Liver (tissue), 9 donors: ENCODE measurements around the gene ABTB2. TPM values are rescaled to one million over a fixed set of nuclear protein-coding genes. Genes with fewer than 3 reads are reported as not detected.
A peak's percentile ranks its signal among the peaks of the same experiment; 100 is the strongest.

ENCODE experiments used
- DNase-seq: peaks from one replicate; pipeline ENCODE4 v3.0.0-alpha.2; 2017; ENCODE audit warnings: low spot score
- H3K27ac ChIP-seq, 2 donors: one replicate each; pipeline ENCODE4 v1.7.0; 2013; ENCODE audit warnings: inconsistent platforms in 2 of 2, low read length in 2 of 2, control low read depth in 1 of 2, low read depth in 1 of 2, mild to moderate bottlenecking in 1 of 2
- H3K27me3 ChIP-seq, 4 donors: one replicate each; pipeline versions ENCODE4 v1.6.1 to v1.7.0; 2013; ENCODE audit warnings: low read length in 3 of 4, inconsistent platforms in 1 of 4, mild to moderate bottlenecking in 1 of 4, moderate library complexity in 1 of 4; ENCODE audit not compliant: control insufficient read depth in 4 of 4, insufficient read depth in 4 of 4
- H3K36me3 ChIP-seq, 4 donors: one replicate each; pipeline versions ENCODE4 v1.6.1 to v1.7.0; 2013; ENCODE audit warnings: low read length in 3 of 4, mild to moderate bottlenecking in 3 of 4, low read depth in 1 of 4, moderate library complexity in 1 of 4; ENCODE audit not compliant: control insufficient read depth in 4 of 4, insufficient read depth in 3 of 4
- H3K4me1 ChIP-seq, 4 donors: one replicate each; pipeline versions ENCODE4 v1.6.1 to v1.7.0; 2013; ENCODE audit warnings: low read length in 3 of 4, mild to moderate bottlenecking in 3 of 4, moderate library complexity in 1 of 4; ENCODE audit not compliant: control insufficient read depth in 4 of 4, insufficient read depth in 4 of 4
- H3K4me3 ChIP-seq, 3 donors: one replicate each; pipeline versions ENCODE4 v1.6.1 to v1.7.0; 2013; ENCODE audit warnings: low read length in 3 of 3, control low read depth in 1 of 3, low read depth in 1 of 3, mild to moderate bottlenecking in 1 of 3
- H3K9ac ChIP-seq, 2 donors: one replicate each; pipeline ENCODE4 v1.7.0; 2013; ENCODE audit warnings: low read length in 2 of 2, mild to moderate bottlenecking in 2 of 2, moderate library complexity in 2 of 2, control low read depth in 1 of 2, low read depth in 1 of 2
- H3K9me3 ChIP-seq, 4 donors: one replicate each; pipeline versions ENCODE4 v1.6.1 to v1.7.0; 2013; ENCODE audit warnings: low read length in 3 of 4; ENCODE audit not compliant: control insufficient read depth in 4 of 4
- ATF3 ChIP-seq: IDR thresholded peaks from 2 replicates; pipeline ENCODE4 v1.6.1; 2016; ENCODE audit warnings: antibody characterized with exemption
- EGR1 ChIP-seq, 2 donors: IDR thresholded peaks; 2 replicates each; pipeline ENCODE4 v1.6.1; 2016 to 2018; ENCODE audit warnings: antibody characterized with exemption in 2 of 2, low read depth in 2 of 2
- FOXA1 ChIP-seq: IDR thresholded peaks from 2 replicates; pipeline ENCODE4 v1.6.1; 2016; ENCODE audit warnings: antibody characterized with exemption
- GABPA ChIP-seq, 2 donors: IDR thresholded peaks in 1 of 2; conservative IDR thresholded peaks in 1 of 2; 2 replicates each; pipeline ENCODE4 v1.6.1; 2016; ENCODE audit warnings: antibody characterized with exemption in 2 of 2, mild to moderate bottlenecking in 1 of 2, moderate library complexity in 1 of 2
- HNF4A ChIP-seq, 2 donors: conservative IDR thresholded peaks; 2 replicates each; pipeline ENCODE4 v1.6.1; 2016; ENCODE audit warnings: antibody characterized with exemption in 2 of 2, mild to moderate bottlenecking in 2 of 2
- HNF4G ChIP-seq: IDR thresholded peaks from 2 replicates; pipeline ENCODE4 v1.6.1; 2016; ENCODE audit warnings: antibody characterized with exemption
- JUND ChIP-seq, 2 donors: IDR thresholded peaks; 2 replicates each; pipeline ENCODE4 v1.6.1; 2016; ENCODE audit warnings: antibody characterized with exemption in 2 of 2
- MAX ChIP-seq: IDR thresholded peaks from 2 replicates; pipeline ENCODE4 v1.6.1; 2016; ENCODE audit warnings: antibody characterized with exemption
- NR2F2 ChIP-seq: IDR thresholded peaks from 2 replicates; pipeline ENCODE4 v1.6.1; 2016; ENCODE audit warnings: antibody characterized with exemption
- RXRA ChIP-seq, 2 donors: IDR thresholded peaks; 2 replicates each; pipeline ENCODE4 v1.6.1; 2017 to 2018; ENCODE audit warnings: antibody characterized with exemption in 2 of 2, mild to moderate bottlenecking in 1 of 2
- YY1 ChIP-seq: IDR thresholded peaks from 2 replicates; pipeline ENCODE4 v1.6.1; 2016; ENCODE audit warnings: antibody characterized with exemption, mild to moderate bottlenecking
- WGBS: extraction: QIAGEN DNeasy Blood & Tissue Kit; methylation state at CpG from one replicate; pipeline ENCODE4 v1.1.7; 2013; 5-methylcytosine and 5-hydroxymethylcytosine counted together
- polyA plus RNA-seq, 2 donors: library from polyadenylated mRNA; stranded (reverse) in 1 of 2; unstranded in 1 of 2; fragments of 200-250 nt in 1 of 2; fragments of >200 nt in 1 of 2; fragmentation: Nextera tagmentation in 1 of 2; extraction: Ambion mirVana in 1 of 2; gene quantifications; one replicate each; pipeline versions ENCODE4 v1.2.1 to v1.2.3, GENCODE V29; 2013 to 2015
- total RNA-seq, 2 donors: library from RNA; depleted of rRNA; stranded (reverse); fragments of >200 nt; gene quantifications; one replicate each; pipeline ENCODE4 v1.2.3, GENCODE V29; 2014
- TF ChIP-seq, protein P1 (sequence below): IDR thresholded peaks from 2 replicates; pipeline ENCODE4 v1.6.1; 2016; ENCODE audit warnings: antibody characterized with exemption, mild to moderate bottlenecking
- TF ChIP-seq, protein P2 (sequence below): IDR thresholded peaks from 2 replicates; pipeline ENCODE4 v1.6.1; 2016; ENCODE audit warnings: antibody characterized with exemption
- donor health status: healthy.
- donor health status: healthy.
- donor health status: healthy.
- donor health status: healthy.
- donor health status: healthy.

The ABTB2 gene
- total and polyA plus RNA-seq, 4 donors, result 2.4 to 8.9 (median 6.1) TPM

DNA sequence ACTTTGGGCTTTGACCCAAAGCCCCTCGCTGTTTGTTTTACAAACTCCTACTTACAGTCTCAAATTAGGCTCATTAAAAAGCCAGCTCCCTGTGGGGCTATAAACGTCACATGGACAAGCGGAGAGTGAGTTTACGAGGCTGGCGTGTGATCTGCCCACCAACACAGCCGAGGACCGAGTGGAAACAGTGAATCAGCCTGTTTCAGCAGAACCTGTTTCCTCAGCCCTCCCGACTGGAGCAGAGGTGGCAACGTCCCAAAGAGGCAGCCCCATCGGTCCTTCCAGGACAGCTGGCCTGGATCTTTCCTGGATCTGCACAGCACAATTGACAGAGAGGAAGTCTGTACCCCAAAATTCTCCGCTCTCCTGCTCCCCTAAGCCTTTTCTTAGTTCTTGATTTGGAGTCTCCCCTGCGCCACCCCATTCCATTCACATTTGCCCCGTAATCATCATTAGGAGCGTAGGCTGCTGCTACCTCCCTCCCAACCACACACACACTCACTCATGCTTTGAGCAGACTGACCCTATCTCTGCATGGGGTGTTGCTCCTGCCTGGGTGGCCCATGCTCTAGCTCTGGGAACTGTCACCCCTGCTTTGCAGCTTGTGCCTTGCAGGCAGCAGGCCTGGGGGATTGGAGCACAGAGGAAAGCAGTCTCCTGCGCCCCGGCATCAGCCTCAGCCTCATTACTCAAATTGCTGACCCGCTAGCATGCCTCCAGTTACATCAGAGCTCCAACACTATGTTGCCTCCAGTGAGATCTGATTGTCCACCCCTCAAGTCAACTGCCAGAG, 134.6 kb downstream of the ABTB2 start (continued):
- no peak for TF ChIP-seq HNF4G

- no peak overlapping the region for H3K4me3 ChIP-seq
- DNase-seq, result no peak
- no peaks in the 10 kb centered on the region for H3K27me3 ChIP-seq
- H3K4me1 ChIP-seq, result peaks cover 0 to 12% (median 0%) of the 10 kb centered on the region in 4 donors
- no peak overlapping the region for H3K27ac ChIP-seq
- H3K36me3 ChIP-seq, result no peaks in the 10 kb centered on the region
- TF ChIP-seq JUND (IDR thresholded peaks at IDR 0.05) (no peak), FOXA1 (no peak), HNF4G (no peak), MAX (no peak), GABPA (IDR thresholded peaks at IDR 0.05 in 1 of 2, conservative IDR thresholded peaks at IDR 0.05 in 1 of 2) (no peak), ATF3 (no peak), NR2F2 (no peak)
- TF ChIP-seq, protein P1, sequence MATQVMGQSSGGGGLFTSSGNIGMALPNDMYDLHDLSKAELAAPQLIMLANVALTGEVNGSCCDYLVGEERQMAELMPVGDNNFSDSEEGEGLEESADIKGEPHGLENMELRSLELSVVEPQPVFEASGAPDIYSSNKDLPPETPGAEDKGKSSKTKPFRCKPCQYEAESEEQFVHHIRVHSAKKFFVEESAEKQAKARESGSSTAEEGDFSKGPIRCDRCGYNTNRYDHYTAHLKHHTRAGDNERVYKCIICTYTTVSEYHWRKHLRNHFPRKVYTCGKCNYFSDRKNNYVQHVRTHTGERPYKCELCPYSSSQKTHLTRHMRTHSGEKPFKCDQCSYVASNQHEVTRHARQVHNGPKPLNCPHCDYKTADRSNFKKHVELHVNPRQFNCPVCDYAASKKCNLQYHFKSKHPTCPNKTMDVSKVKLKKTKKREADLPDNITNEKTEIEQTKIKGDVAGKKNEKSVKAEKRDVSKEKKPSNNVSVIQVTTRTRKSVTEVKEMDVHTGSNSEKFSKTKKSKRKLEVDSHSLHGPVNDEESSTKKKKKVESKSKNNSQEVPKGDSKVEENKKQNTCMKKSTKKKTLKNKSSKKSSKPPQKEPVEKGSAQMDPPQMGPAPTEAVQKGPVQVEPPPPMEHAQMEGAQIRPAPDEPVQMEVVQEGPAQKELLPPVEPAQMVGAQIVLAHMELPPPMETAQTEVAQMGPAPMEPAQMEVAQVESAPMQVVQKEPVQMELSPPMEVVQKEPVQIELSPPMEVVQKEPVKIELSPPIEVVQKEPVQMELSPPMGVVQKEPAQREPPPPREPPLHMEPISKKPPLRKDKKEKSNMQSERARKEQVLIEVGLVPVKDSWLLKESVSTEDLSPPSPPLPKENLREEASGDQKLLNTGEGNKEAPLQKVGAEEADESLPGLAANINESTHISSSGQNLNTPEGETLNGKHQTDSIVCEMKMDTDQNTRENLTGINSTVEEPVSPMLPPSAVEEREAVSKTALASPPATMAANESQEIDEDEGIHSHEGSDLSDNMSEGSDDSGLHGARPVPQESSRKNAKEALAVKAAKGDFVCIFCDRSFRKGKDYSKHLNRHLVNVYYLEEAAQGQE, result no peak
- no peak overlapping the region for H3K9ac ChIP-seq
- no peaks in the 10 kb centered on the region for H3K9me3 ChIP-seq
Measured at GRCh38 chr11:34222030-34222429, 135.8 kb downstream of the ABTB2 start.

- 83% methylated on average over 5 of the region's 5 CpGs for WGBS
- H3K27ac ChIP-seq, result no peak overlapping the region
- no peak for DNase-seq
- no peak overlapping the region for H3K9ac ChIP-seq
- H3K4me1 ChIP-seq, result peaks cover 0 to 12% (median 0%) of the 10 kb centered on the region in 4 donors
- H3K27me3 ChIP-seq, result no peaks in the 10 kb centered on the region
- H3K9me3 ChIP-seq, result no peaks in the 10 kb centered on the region
- TF ChIP-seq HNF4A (conservative IDR thresholded peaks at IDR 0.05) (no peak), HNF4G (no peak), NR2F2 (peak; percentile 25), YY1 (no peak)
- no peak overlapping the region for H3K4me3 ChIP-seq
- no peaks in the 10 kb centered on the region for H3K36me3 ChIP-seq
Measured at GRCh38 chr11:34219941-34220370, 137.9 kb downstream of the ABTB2 start.

- WGBS, result 96% methylated on average over 1 of the region's 1 CpG
- Histone ChIP-seq H3K9ac (no peak overlapping the region), H3K27me3 (no peaks in the 10 kb centered on the region), H3K4me3 (no peak overlapping the region), H3K27ac (no peak overlapping the region), H3K4me1 (peaks cover 0 to 12% (median under 1%) of the 10 kb centered on the region in 4 donors), H3K9me3 (no peaks in the 10 kb centered on the region), H3K36me3 (no peaks in the 10 kb centered on the region)
- DNase-seq, result no peak
- TF ChIP-seq, protein P2, sequence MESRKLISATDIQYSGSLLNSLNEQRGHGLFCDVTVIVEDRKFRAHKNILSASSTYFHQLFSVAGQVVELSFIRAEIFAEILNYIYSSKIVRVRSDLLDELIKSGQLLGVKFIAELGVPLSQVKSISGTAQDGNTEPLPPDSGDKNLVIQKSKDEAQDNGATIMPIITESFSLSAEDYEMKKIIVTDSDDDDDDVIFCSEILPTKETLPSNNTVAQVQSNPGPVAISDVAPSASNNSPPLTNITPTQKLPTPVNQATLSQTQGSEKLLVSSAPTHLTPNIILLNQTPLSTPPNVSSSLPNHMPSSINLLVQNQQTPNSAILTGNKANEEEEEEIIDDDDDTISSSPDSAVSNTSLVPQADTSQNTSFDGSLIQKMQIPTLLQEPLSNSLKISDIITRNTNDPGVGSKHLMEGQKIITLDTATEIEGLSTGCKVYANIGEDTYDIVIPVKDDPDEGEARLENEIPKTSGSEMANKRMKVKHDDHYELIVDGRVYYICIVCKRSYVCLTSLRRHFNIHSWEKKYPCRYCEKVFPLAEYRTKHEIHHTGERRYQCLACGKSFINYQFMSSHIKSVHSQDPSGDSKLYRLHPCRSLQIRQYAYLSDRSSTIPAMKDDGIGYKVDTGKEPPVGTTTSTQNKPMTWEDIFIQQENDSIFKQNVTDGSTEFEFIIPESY, result no peak
- TF ChIP-seq FOXA1 (no peak), EGR1 (IDR thresholded peaks at IDR 0.05; ENCODE audit: low read depth in 2 of 2) (no peak), RXRA (IDR thresholded peaks at IDR 0.05) (no peak)
Measured at GRCh38 chr11:34219279-34219678, 138.5 kb downstream of the ABTB2 start.
